SK-N-MC (cell line): Measurements from ENCODE around the gene TMEM14C.

Experiments
- EZH2 ChIP-seq: fragments of 200-600 bp; sonication (generic); IDR thresholded peaks from one replicate; pipeline ENCODE4 v1.6.1; 2017; ENCODE audit warnings: antibody characterized with exemption
- POLR2AphosphoS5 ChIP-seq: IDR thresholded peaks from 2 replicates; pipeline ENCODE4 v1.6.1; 2012; ENCODE audit warnings: mild to moderate bottlenecking, low read depth, low read length, borderline replicate concordance

DNA sequence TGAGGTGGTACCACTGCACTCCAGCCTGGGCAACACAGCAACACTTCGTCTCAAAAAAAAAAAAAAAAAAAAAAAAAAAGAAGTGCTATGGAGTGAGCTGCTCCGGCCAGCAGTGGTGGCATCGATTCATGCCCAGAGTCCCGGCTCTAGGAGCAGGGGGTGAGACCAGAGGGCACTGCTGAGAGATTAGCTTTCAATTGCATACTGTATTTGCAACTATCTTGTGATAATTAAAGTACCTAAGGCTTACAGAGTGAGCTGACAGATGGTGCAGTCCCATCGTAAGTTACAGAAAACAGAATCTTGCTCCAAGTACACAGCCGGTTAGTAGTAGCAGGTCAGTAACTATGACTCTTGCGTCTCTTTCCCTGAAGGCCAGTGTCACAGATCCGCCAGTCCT is 56.2 kb downstream of the TMEM14C start:
- TF ChIP-seq EZH2, result no peak
- no peak for TF ChIP-seq POLR2AphosphoS5
